Cardiac muscle cell (in vitro differentiated cells and primary cell): ENCODE data around the gene PIBF1. TPM values are rescaled to one million over a fixed set of nuclear protein-coding genes. Genes with fewer than 3 reads are reported as not detected.
"Not testable (repeated sequence)": the region's sequence is repeated elsewhere in the genome, so short reads cannot be mapped to it uniquely, and the experiment has no call there.

Source experiments
- DNase-seq, 2 donors: peaks; one replicate each; pipeline versions ENCODE4 v3.0.0 to v3.0.0-alpha.2; 2010 to 2017; ENCODE audit warnings: low read depth in 1 of 2, low spot score in 1 of 2
- H3K27ac ChIP-seq: fragments of 200-600 bp; sonication (generic); 2 replicates; pipeline ENCODE4 v1.5.1; 2016
- H3K27me3 ChIP-seq: fragments of 200-600 bp; sonication (generic); 2 replicates; pipeline ENCODE4 v1.6.0; 2016; ENCODE audit warnings: control low read depth
- H3K36me3 ChIP-seq: fragments of 200-600 bp; sonication (generic); 2 replicates; pipeline ENCODE4 v1.5.1; 2016; ENCODE audit warnings: control low read depth
- H3K4me1 ChIP-seq: fragments of 200-600 bp; sonication (generic); 2 replicates; pipeline ENCODE4 v1.8.1; 2017; ENCODE audit warnings: low read depth, mild to moderate bottlenecking, mixed run types
- H3K4me3 ChIP-seq: fragments of 200-600 bp; sonication (generic); 2 replicates; pipeline ENCODE4 v1.5.1; 2016; ENCODE audit warnings: mild to moderate bottlenecking
- H3K9me3 ChIP-seq: fragments of 200-600 bp; sonication (generic); 2 replicates; pipeline ENCODE4 v1.5.1; 2017; ENCODE audit warnings: low read depth, mild to moderate bottlenecking, control low read depth
- polyA plus RNA-seq: library from polyadenylated mRNA; unstranded; fragments of >200 nt; fragmentation: Nextera tagmentation; extraction: Ambion mirVana; gene quantifications from 2 replicates; pipeline ENCODE4 v1.2.1, GENCODE V29; 2016
- total RNA-seq: library from RNA; depleted of rRNA; stranded (reverse); fragments of >200 nt; gene quantifications from 2 replicates; pipeline ENCODE4 v1.2.3, GENCODE V29; 2016
- TF ChIP-seq, protein P1 (sequence below): IDR thresholded peaks from 2 replicates; pipeline ENCODE4 v1.5.1; 2012; ENCODE audit warnings: low read depth, mild to moderate bottlenecking, low read length

The PIBF1 gene
- total and polyA plus RNA-seq, 2 experiments from 2014 or later: 16.4 to 19.2 TPM

- Histone ChIP-seq H3K4me1 (no peaks in the 10 kb centered on the region), H3K36me3 (no peaks in the 10 kb centered on the region), H3K27me3 (no peaks in the 10 kb centered on the region), H3K27ac (no peak overlapping the region), H3K9me3 (no peaks in the 10 kb centered on the region), H3K4me3 (no peak overlapping the region)
- TF ChIP-seq, protein P1, sequence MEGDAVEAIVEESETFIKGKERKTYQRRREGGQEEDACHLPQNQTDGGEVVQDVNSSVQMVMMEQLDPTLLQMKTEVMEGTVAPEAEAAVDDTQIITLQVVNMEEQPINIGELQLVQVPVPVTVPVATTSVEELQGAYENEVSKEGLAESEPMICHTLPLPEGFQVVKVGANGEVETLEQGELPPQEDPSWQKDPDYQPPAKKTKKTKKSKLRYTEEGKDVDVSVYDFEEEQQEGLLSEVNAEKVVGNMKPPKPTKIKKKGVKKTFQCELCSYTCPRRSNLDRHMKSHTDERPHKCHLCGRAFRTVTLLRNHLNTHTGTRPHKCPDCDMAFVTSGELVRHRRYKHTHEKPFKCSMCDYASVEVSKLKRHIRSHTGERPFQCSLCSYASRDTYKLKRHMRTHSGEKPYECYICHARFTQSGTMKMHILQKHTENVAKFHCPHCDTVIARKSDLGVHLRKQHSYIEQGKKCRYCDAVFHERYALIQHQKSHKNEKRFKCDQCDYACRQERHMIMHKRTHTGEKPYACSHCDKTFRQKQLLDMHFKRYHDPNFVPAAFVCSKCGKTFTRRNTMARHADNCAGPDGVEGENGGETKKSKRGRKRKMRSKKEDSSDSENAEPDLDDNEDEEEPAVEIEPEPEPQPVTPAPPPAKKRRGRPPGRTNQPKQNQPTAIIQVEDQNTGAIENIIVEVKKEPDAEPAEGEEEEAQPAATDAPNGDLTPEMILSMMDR: no peak
- no peak for DNase-seq
Measured at GRCh38 chr13:73045031-73045430, 263.1 kb downstream of the PIBF1 start.

- H3K36me3 ChIP-seq, DNase-seq, H3K4me3 ChIP-seq: not testable (repeated sequence)
Measured at GRCh38 chr13:73048615-73049014, 266.7 kb downstream of the PIBF1 start.

GRCh38 chr13:73054712-73055111, 272.8 kb downstream of the PIBF1 start:
- DNase-seq: no peak
- H3K36me3 ChIP-seq: no peaks in the 10 kb centered on the region
- TF ChIP-seq, protein P1: no peak
- no peaks in the 10 kb centered on the region for H3K9me3 ChIP-seq
- no peak overlapping the region for H3K27ac ChIP-seq
- no peaks in the 10 kb centered on the region for H3K4me1 ChIP-seq
- H3K27me3 ChIP-seq: peaks cover 30% of the 10 kb centered on the region
- H3K4me3 ChIP-seq: no peak overlapping the region

More at GRCh38 chr13:73048615-73049014, 266.7 kb downstream of the PIBF1 start:
- not testable (repeated sequence) for H3K4me1 ChIP-seq, H3K9me3 ChIP-seq, H3K27me3 ChIP-seq, H3K27ac ChIP-seq

GRCh38 chr13:73055813-73056564, 274.1 kb downstream of the PIBF1 start:
- Histone ChIP-seq H3K27ac (no peak overlapping the region), H3K4me1 (no peaks in the 10 kb centered on the region), H3K36me3 (no peaks in the 10 kb centered on the region), H3K27me3 (peaks cover 42% of the 10 kb centered on the region), H3K9me3 (no peaks in the 10 kb centered on the region), H3K4me3 (no peak overlapping the region)
- DNase-seq: peak in 1 of 2 donors; percentile 85
- TF ChIP-seq, protein P1: no peak

GRCh38 chr13:73056565-73056962, 274.6 kb downstream of the PIBF1 start:
- DNase-seq: no peak
- no peaks in the 10 kb centered on the region for H3K4me1 ChIP-seq
- no peak overlapping the region for H3K4me3 ChIP-seq
- H3K36me3 ChIP-seq: no peaks in the 10 kb centered on the region
- TF ChIP-seq, protein P1: no peak
- no peaks in the 10 kb centered on the region for H3K9me3 ChIP-seq
- H3K27me3 ChIP-seq: peaks cover 48% of the 10 kb centered on the region
- H3K27ac ChIP-seq: no peak overlapping the region

GRCh38 chr13:73057284-73058063, 275.5 kb downstream of the PIBF1 start:
- TF ChIP-seq, protein P1: no peak
- Histone ChIP-seq H3K9me3 (no peaks in the 10 kb centered on the region), H3K4me1 (no peaks in the 10 kb centered on the region), H3K36me3 (no peaks in the 10 kb centered on the region), H3K27me3 (peaks cover 55% of the 10 kb centered on the region), H3K27ac (no peak overlapping the region), H3K4me3 (no peak overlapping the region)
- DNase-seq: no peak
